Measurements from ENCODE around the gene BLNK.

DNA sequence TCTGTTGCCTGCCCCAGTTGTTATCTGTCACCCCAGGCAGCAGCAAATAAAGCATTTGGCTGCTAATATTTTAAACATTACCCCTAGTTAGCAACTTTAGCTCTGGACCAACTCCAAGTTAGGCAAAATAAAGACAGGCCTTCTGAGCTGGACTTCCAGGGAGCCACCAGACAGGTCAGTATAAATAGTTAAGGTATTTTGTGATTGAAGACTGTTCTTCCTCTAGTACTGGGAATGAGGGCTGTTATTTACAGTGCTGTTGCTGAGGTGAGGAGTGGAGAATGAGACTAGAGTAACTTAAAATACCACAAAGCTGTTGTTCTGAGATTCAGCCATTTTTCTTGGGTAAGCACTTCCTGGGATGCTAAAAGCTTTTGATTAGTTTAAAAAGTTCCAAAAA, 101.1 kb downstream of the BLNK start:
- TF ChIP-seq EZH2 (IDR thresholded peaks at IDR 0.05; ENCODE audit: insufficient read depth, poor library complexity, severe bottlenecking): no peak
- TF ChIP-seq EZH2phosphoT487 (IDR thresholded peaks at IDR 0.05; ENCODE audit: insufficient read depth, low read depth): no peak

All from GM23248 (cell line).